Osteocyte (in vitro differentiated cells): ENCODE results near the gene IZUMO1R. TPM values are rescaled to one million over a fixed set of nuclear protein-coding genes. Genes with fewer than 3 reads are reported as not detected.
"Not testable (repeated sequence)": the region's sequence is repeated elsewhere in the genome, so short reads cannot be mapped to it uniquely, and the experiment has no call there.

Experiments used
- DNase-seq: peaks from one replicate; pipeline ENCODE4 v3.0.0; 2021; ENCODE audit warnings: mixed read lengths; ENCODE audit not compliant: unreplicated experiment; ENCODE audit errors: extremely low spot score
- H3K27ac Mint-ChIP-seq: one replicate; pipeline ENCODE4 v1.8.0; 2021; ENCODE audit warnings: mild to moderate bottlenecking, mixed read lengths; ENCODE audit not compliant: unreplicated experiment
- H3K27me3 Mint-ChIP-seq: one replicate; pipeline ENCODE4 v1.8.0; 2021; ENCODE audit warnings: mixed read lengths; ENCODE audit not compliant: unreplicated experiment
- H3K36me3 Mint-ChIP-seq: one replicate; pipeline ENCODE4 v1.8.0; 2021; ENCODE audit warnings: mixed read lengths; ENCODE audit not compliant: unreplicated experiment
- H3K4me1 Mint-ChIP-seq: one replicate; pipeline ENCODE4 v1.8.0; 2021; ENCODE audit warnings: mixed read lengths; ENCODE audit not compliant: unreplicated experiment
- H3K4me3 Mint-ChIP-seq: one replicate; pipeline ENCODE4 v1.8.0; 2021; ENCODE audit warnings: mild to moderate bottlenecking, moderate library complexity, mixed read lengths; ENCODE audit not compliant: unreplicated experiment
- H3K9me3 Mint-ChIP-seq: one replicate; pipeline ENCODE4 v1.8.0; 2021; ENCODE audit warnings: mixed read lengths; ENCODE audit not compliant: unreplicated experiment
- CTCF ChIP-seq: fragments of 200-600 bp; sonication (generic); IDR thresholded peaks from 2 replicates; pipeline ENCODE4 v1.5.0; 2021; ENCODE audit warnings: antibody characterized with exemption, mild to moderate bottlenecking, moderate library complexity
- total RNA-seq: library from RNA; stranded (reverse); gene quantifications from 2 replicates; pipeline ENCODE4 v1.2.1, GENCODE V29; 2021

The IZUMO1R gene
- total RNA-seq, 1 donor from 2014 or later = not detected

GRCh38 chr11:94332814-94333213, 28.4 kb downstream of the IZUMO1R start:
- no peak for TF ChIP-seq CTCF
- no peak for DNase-seq
- Mint-ChIP-seq H3K27ac (no peak overlapping the region), H3K4me3 (no peak overlapping the region), H3K36me3 (no peaks in the 10 kb centered on the region), H3K9me3 (no peaks in the 10 kb centered on the region), H3K27me3 (peaks cover 6% of the 10 kb centered on the region), H3K4me1 (no peaks in the 10 kb centered on the region)

- TF ChIP-seq CTCF = no peak
- DNase-seq = no peak
- Mint-ChIP-seq H3K4me1 (no peaks in the 10 kb centered on the region), H3K9me3 (peaks cover 3% of the 10 kb centered on the region), H3K4me3 (no peak overlapping the region), H3K36me3 (no peaks in the 10 kb centered on the region), H3K27me3 (peaks cover 3% of the 10 kb centered on the region), H3K27ac (no peak overlapping the region)
Observed at GRCh38 chr11:94336033-94336432, 31.7 kb downstream of the IZUMO1R start.

- H3K27ac Mint-ChIP-seq = no peak overlapping the region
- DNase-seq = no peak
- no peak for TF ChIP-seq CTCF
- no peak overlapping the region for H3K4me3 Mint-ChIP-seq
- H3K27me3 Mint-ChIP-seq = peaks cover 3% of the 10 kb centered on the region
- no peaks in the 10 kb centered on the region for H3K36me3 Mint-ChIP-seq
- H3K9me3 Mint-ChIP-seq = peaks cover 3% of the 10 kb centered on the region
- no peaks in the 10 kb centered on the region for H3K4me1 Mint-ChIP-seq
Observed at GRCh38 chr11:94338651-94339050, 34.3 kb downstream of the IZUMO1R start.

GRCh38 chr11:94342250-94342649, 37.9 kb downstream of the IZUMO1R start:
- Mint-ChIP-seq H3K4me1 (no peaks in the 10 kb centered on the region), H3K36me3 (no peaks in the 10 kb centered on the region), H3K9me3 (peaks cover 3% of the 10 kb centered on the region), H3K27ac (no peak overlapping the region), H3K4me3 (no peak overlapping the region), H3K27me3 (peaks cover 6% of the 10 kb centered on the region)
- DNase-seq = no peak
- no peak for TF ChIP-seq CTCF

GRCh38 chr11:94343495-94343894, 39.1 kb downstream of the IZUMO1R start:
- H3K27me3 Mint-ChIP-seq = peaks cover 6% of the 10 kb centered on the region
- DNase-seq = no peak
- no peak overlapping the region for H3K4me3 Mint-ChIP-seq
- peaks cover 3% of the 10 kb centered on the region for H3K9me3 Mint-ChIP-seq
- no peak for TF ChIP-seq CTCF
- H3K36me3 Mint-ChIP-seq = no peaks in the 10 kb centered on the region
- no peak overlapping the region for H3K27ac Mint-ChIP-seq
- H3K4me1 Mint-ChIP-seq = no peaks in the 10 kb centered on the region

- not testable (repeated sequence) for H3K9me3 Mint-ChIP-seq, H3K27ac Mint-ChIP-seq, DNase-seq, H3K4me3 Mint-ChIP-seq, H3K36me3 Mint-ChIP-seq, H3K27me3 Mint-ChIP-seq, H3K4me1 Mint-ChIP-seq
Observed at GRCh38 chr11:94346311-94346710, 41.9 kb downstream of the IZUMO1R start.

- not testable (repeated sequence) for H3K9me3 Mint-ChIP-seq, H3K36me3 Mint-ChIP-seq, H3K4me1 Mint-ChIP-seq, H3K27me3 Mint-ChIP-seq, H3K4me3 Mint-ChIP-seq, DNase-seq, H3K27ac Mint-ChIP-seq
Observed at GRCh38 chr11:94350850-94351563, 46.6 kb downstream of the IZUMO1R start.
